Measurements from ENCODE around the gene ANKRD30A.

ANKRD30A gene

DNA sequence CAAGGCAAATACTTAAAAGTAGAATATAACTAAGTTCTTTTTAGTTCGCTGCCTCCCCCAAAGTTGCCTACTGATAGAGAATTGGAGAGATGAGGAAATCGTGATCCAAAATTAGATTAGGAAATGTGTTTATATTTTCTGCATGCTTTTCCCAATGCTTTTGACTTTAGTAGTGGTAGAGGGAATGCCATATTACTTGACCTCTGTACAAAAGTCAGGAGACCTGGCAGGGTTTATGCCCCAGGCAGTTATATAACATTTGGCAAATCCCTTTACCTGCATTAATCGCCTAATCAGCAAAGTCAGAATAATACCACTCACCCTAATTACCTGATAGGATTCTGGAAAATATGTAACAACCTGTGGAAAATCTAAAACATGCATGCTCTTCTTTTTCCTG lies 142.9 kb downstream of the ANKRD30A start:
- no peaks in the 10 kb centered on the region for H4K20me1 ChIP-seq
- TF ChIP-seq Cebpa-rat (IDR thresholded peaks at IDR 0.05) = no peak
- no peaks in the 10 kb centered on the region for H3K36me3 ChIP-seq
- H3K27ac ChIP-seq = no peak overlapping the region
- H3K4me2 ChIP-seq = no peak overlapping the region
- H3K9me3 ChIP-seq = no peaks in the 10 kb centered on the region
- H3K4me3 ChIP-seq = no peak overlapping the region
- H3K4me1 ChIP-seq = no peaks in the 10 kb centered on the region
- H3K9ac ChIP-seq = no peak overlapping the region
- H3K27me3 ChIP-seq = no peaks in the 10 kb centered on the region

- H3K4me1 ChIP-seq = no peaks in the 10 kb centered on the region
- H3K4me2 ChIP-seq = peak overlapping the region; percentile 13; the same call in 1 of the 2 replicates
- TF ChIP-seq Cebpa-rat (IDR thresholded peaks at IDR 0.05) = no peak
- H3K27ac ChIP-seq = no peak overlapping the region
- H3K9ac ChIP-seq = no peak overlapping the region
- peaks cover 5% of the 10 kb centered on the region; the same call in 1 of the 2 replicates for H3K9me3 ChIP-seq
- H4K20me1 ChIP-seq = no peaks in the 10 kb centered on the region
- no peaks in the 10 kb centered on the region for H3K27me3 ChIP-seq
- no peak overlapping the region for H3K4me3 ChIP-seq
- H3K36me3 ChIP-seq = no peaks in the 10 kb centered on the region
Measured at GRCh38 chr10:37269554-37270256, 144.3 kb downstream of the ANKRD30A start.

GRCh38 chr10:37275216-37275777 lies 149.9 kb downstream of the ANKRD30A start:
- Histone ChIP-seq H3K27ac (no peak overlapping the region), H3K36me3 (no peaks in the 10 kb centered on the region), H3K4me2 (no peak overlapping the region), H3K4me1 (no peaks in the 10 kb centered on the region), H3K4me3 (no peak overlapping the region), H4K20me1 (no peaks in the 10 kb centered on the region), H3K27me3 (no peaks in the 10 kb centered on the region), H3K9ac (no peak overlapping the region), H3K9me3 (peaks cover 18% of the 10 kb centered on the region)
- TF ChIP-seq Cebpa-rat (IDR thresholded peaks at IDR 0.05) = no peak

GRCh38 chr10:37285063-37285462 lies 159.7 kb downstream of the ANKRD30A start:
- H3K27me3 ChIP-seq = no peaks in the 10 kb centered on the region
- H3K9me3 ChIP-seq = peaks cover 18% of the 10 kb centered on the region
- no peak overlapping the region for H3K4me3 ChIP-seq
- H3K4me1 ChIP-seq = no peaks in the 10 kb centered on the region
- H4K20me1 ChIP-seq = no peaks in the 10 kb centered on the region
- H3K9ac ChIP-seq = no peak overlapping the region
- no peak overlapping the region for H3K27ac ChIP-seq
- H3K36me3 ChIP-seq = no peaks in the 10 kb centered on the region
- no peak overlapping the region for H3K4me2 ChIP-seq
- TF ChIP-seq Cebpa-rat (IDR thresholded peaks at IDR 0.05) = no peak

DNA sequence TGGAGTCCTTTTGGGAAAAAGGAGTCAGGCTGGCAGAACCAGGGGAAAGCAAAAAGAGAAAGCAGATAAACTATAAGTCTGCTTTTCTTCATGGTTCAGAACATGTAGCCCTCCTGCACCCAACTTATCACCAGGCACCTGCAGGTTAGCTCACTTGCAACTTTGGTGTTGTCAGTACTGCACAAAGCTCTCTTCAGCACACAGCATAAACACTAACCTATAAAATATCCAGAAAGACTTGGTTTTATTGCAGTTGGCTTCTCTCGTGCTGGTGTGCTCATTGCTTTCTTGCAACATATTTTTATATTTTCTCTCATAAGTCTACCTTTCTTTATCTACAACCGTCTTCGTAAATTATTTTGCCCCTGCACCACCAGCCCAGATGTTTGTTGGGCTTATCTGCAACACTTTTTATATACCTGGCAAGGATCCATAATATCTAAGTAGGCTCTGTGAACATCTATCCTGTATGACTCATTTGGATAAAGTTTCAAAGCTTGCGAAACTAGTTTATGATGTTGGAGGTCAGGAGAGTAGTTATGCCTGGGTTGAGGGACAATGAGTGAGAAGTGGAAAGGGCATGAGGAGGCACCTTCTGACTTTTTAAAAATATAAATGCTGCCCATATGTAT lies 164.6 kb downstream of the ANKRD30A start:
- Histone ChIP-seq H3K9ac (no peak overlapping the region), H4K20me1 (no peaks in the 10 kb centered on the region), H3K4me2 (no peak overlapping the region), H3K4me1 (no peaks in the 10 kb centered on the region), H3K27me3 (no peaks in the 10 kb centered on the region), H3K9me3 (peaks cover 6% of the 10 kb centered on the region; the same call in 1 of the 2 replicates), H3K4me3 (no peak overlapping the region), H3K27ac (no peak overlapping the region), H3K36me3 (no peaks in the 10 kb centered on the region)
- no peak for TF ChIP-seq Cebpa-rat (IDR thresholded peaks at IDR 0.05)

DNA sequence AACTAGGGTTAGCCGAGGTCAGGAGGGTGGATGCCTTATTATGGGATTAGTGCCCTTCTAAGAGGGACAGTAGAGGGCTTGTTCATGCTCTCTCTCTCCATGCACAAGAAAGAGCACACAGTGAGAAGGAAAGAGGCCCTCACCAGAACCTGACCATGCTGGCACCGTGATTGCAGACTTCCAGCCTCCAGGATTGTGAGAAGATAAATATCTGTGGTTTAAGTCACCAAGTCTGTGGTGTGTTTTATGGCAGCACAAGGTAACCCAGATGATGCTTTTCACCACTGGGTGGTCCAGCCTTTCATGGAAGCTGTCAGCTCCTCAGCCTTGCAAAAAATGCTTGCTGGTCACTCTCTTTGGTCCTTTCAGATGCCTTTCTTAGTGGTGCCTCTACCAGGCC lies 175.9 kb downstream of the ANKRD30A start:
- Histone ChIP-seq H3K27me3 (no peaks in the 10 kb centered on the region), H3K4me2 (no peak overlapping the region), H4K20me1 (no peaks in the 10 kb centered on the region), H3K27ac (no peak overlapping the region), H3K4me3 (no peak overlapping the region), H3K9ac (no peak overlapping the region), H3K4me1 (no peaks in the 10 kb centered on the region), H3K36me3 (no peaks in the 10 kb centered on the region), H3K9me3 (no peaks in the 10 kb centered on the region)
- TF ChIP-seq Cebpa-rat (IDR thresholded peaks at IDR 0.05) = no peak

GRCh38 chr10:37304036-37304435 lies 178.6 kb downstream of the ANKRD30A start:
- no peak overlapping the region for H3K9ac ChIP-seq
- H4K20me1 ChIP-seq = no peaks in the 10 kb centered on the region
- H3K4me3 ChIP-seq = no peak overlapping the region
- TF ChIP-seq Cebpa-rat (IDR thresholded peaks at IDR 0.05) = no peak
- H3K4me1 ChIP-seq = no peaks in the 10 kb centered on the region
- no peaks in the 10 kb centered on the region for H3K27me3 ChIP-seq
- H3K4me2 ChIP-seq = no peak overlapping the region
- no peaks in the 10 kb centered on the region for H3K9me3 ChIP-seq
- no peak overlapping the region for H3K27ac ChIP-seq
- H3K36me3 ChIP-seq = no peaks in the 10 kb centered on the region

DNA sequence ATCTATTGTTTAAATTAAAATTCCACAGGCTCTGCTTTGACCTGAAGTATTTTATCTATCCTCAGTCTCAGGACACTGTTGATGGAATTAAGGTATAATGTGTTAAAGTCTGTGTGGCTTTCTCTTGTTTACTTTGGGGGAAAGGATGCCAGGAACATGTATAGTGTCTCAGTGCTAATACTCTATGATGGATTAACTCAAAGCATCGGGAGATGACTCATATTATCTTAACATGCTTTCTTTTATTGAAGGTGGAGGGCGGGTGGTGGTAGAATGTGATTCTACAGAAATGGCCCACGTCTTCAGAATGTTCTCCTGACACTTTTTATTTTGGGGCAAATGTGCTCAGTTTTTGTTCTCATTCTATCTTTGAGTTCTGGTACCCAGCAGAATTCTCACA lies 189.0 kb downstream of the ANKRD30A start:
- TF ChIP-seq Cebpa-rat (IDR thresholded peaks at IDR 0.05) = no peak
- H4K20me1 ChIP-seq = no peaks in the 10 kb centered on the region

GRCh38 chr10:37314862-37315261 lies 189.5 kb downstream of the ANKRD30A start:
- H3K27me3 ChIP-seq = no peaks in the 10 kb centered on the region

More for the DNA sequence above, 189.0 kb downstream of the ANKRD30A start:
- no peak overlapping the region for H3K9ac ChIP-seq
- no peaks in the 10 kb centered on the region for H3K36me3 ChIP-seq
- H3K9me3 ChIP-seq = no peaks in the 10 kb centered on the region
- H3K4me2 ChIP-seq = no peak overlapping the region
- H3K4me1 ChIP-seq = no peaks in the 10 kb centered on the region
- no peaks in the 10 kb centered on the region for H3K27me3 ChIP-seq
- H3K27ac ChIP-seq = no peak overlapping the region
- no peak overlapping the region for H3K4me3 ChIP-seq

DNA sequence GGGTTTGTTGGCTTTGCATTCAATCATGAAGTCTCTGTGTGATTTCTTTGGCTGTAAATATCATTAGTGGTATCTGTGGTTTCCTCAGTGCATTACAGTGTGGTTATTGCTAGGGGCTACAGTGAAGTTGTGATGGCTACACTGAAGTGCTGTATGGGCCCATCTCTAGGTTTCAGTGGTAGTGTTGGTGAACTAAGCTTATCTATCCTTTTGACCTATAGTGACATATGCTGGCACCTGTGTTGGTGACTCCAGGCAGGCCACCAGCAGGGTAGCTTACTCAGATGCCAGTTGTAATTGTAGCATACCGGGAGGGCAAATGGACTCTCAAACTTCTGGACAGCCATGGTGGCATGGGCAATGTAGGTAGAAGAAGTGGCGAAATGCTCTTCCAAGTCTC lies 219.0 kb downstream of the ANKRD30A start:
- Histone ChIP-seq H3K27ac (no peak overlapping the region), H3K4me2 (peak overlapping the region; percentile 19; the same call in 1 of the 2 replicates), H3K36me3 (no peaks in the 10 kb centered on the region), H3K4me1 (peaks cover 11% of the 10 kb centered on the region), H3K9me3 (no peaks in the 10 kb centered on the region), H3K27me3 (no peaks in the 10 kb centered on the region), H3K9ac (no peak overlapping the region), H4K20me1 (no peaks in the 10 kb centered on the region), H3K4me3 (no peak overlapping the region)
- no peak for TF ChIP-seq Cebpa-rat (IDR thresholded peaks at IDR 0.05)

More at GRCh38 chr10:37314862-37315261, 189.5 kb downstream of the ANKRD30A start:
- H3K4me3 ChIP-seq = no peak overlapping the region
- H3K4me2 ChIP-seq = no peak overlapping the region
- H3K27ac ChIP-seq = no peak overlapping the region
- TF ChIP-seq Cebpa-rat (IDR thresholded peaks at IDR 0.05) = no peak
- H3K36me3 ChIP-seq = no peaks in the 10 kb centered on the region
- no peaks in the 10 kb centered on the region for H4K20me1 ChIP-seq
- no peaks in the 10 kb centered on the region for H3K4me1 ChIP-seq
- H3K9me3 ChIP-seq = no peaks in the 10 kb centered on the region
- H3K9ac ChIP-seq = no peak overlapping the region

Measured in BLaER1 (cell line).